CD4-positive, alpha-beta T cell treated with Interleukin-21 for 1 hour (primary cell): ENCODE results near the gene RIMBP2.

Experiments used
- DNase-seq: peaks from one replicate; pipeline ENCODE4 v3.0.0-alpha.2; 2020

The RIMBP2 gene

DNA sequence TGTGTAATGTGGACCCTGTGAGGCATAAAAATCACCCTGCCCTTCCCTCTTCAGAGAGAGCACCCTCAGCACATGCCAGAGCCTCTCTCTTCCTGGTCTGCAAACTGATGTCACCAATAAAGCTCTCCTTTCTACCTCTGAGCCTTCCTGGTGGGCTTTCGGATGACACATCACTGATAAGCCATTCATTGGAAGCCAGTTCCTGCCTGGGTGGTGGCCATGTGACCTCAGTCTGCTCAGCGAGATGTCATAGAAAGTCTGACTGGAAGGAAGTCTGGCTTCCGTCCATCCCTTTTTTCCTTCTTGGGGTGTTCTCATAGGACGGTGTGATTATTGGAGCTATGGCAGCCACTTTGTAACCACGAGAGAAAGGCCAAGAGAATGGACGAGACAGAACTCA is 282.7 kb downstream of the RIMBP2 start:
- DNase-seq = no peak

DNA sequence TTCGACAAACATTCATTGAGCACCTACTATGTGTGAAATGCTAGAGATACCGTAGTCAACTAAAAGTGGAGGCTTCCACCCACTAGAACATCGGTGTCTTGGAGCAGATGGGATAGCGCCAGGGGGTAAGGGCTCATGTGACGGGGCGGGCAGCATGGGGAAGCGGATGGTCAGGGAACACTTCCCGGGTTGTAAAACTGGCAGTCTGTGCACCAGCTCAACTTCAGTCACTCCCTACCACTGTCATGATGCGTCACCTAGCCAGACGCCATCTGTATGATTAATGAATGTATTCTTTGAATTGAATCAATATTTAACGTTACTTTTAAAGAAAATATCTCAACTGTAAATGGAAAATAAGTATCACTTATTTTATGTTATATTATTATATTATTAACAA is 284.9 kb downstream of the RIMBP2 start:
- DNase-seq = no peak

DNA sequence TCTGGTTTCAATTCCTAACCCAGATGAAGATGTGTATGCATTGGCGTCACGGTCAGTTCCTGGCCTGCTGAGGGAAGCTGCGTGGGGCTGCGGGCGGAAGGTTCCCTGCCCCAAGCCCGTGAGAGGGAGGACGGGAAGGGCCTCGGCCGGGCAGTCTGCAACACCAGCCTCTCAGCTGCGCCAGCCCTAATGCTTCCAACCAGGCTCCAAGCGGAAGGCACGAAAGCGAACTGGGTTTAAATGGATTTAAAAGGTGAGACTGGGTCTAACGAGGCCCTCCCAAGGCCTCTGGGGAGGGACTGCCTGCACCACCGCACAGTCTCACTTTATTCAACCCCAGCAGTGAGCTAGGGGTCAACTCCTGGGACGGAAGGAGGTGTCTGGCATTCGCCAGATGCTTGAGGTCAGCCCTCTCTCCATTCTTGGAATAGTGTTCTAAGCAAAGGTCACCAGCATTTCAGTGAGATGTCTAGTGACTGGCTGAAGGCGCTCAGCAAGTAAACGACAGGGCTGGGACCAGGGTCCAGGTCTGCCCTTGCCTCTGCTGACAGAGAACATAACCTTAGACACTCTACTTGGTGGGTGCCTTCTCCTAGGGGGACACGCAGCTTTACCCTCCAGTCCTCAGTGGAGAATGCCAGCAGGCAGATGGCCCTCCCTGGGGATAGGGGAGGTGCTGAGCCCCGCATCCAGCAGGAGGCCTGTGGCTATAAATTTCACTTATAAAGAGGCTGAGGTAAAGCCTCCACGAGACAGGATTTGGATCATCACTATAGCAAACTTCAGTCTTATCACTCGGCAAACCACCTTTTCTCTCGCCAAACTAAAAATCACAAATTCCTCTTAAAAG is 286.2 kb downstream of the RIMBP2 start:
- no peak for DNase-seq

DNA sequence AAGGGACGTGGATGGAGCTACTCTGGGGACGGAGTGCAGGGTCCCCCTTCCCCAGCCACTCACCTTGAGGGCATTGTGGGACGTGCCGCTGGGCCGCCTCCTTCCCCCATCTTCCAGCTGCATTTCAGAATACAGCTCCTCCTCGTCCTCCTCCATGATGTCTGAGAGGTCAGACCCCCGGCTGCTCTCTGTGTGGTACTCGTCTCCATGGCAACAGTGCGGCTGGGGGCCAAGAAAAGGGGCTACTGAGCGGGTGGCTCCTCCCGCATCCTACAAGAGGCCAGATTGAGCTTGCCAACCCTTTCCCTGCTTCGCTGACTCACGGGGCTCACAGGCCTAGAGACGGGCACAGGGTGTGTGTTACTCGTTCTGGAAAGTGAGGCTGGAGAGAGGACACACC is 288.0 kb downstream of the RIMBP2 start:
- no peak for DNase-seq

DNA sequence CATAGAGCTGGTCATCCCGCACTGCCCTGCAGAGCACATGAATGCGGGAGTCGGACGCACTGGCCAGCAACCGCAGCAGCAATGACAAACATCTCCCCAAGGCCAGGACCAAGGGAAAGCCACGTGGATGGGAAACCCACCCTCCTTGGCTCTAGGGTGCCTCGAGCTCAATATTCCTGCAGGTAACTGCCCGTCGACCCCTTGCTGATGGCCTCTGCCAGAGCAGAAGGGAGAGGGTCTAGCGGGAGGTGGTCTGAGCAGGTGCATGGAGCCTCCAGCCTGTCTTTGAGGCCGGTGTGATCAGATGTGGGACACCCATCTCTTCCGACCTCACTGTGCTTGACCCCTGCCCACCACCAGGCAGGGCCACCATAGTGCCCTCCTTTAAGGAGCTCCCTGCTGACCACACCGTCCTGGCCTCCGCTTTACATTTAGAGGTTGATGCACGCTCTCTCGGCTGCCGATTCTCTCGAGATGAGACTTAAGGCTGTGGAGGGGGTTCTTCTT is 288.7 kb downstream of the RIMBP2 start:
- no peak for DNase-seq

DNA sequence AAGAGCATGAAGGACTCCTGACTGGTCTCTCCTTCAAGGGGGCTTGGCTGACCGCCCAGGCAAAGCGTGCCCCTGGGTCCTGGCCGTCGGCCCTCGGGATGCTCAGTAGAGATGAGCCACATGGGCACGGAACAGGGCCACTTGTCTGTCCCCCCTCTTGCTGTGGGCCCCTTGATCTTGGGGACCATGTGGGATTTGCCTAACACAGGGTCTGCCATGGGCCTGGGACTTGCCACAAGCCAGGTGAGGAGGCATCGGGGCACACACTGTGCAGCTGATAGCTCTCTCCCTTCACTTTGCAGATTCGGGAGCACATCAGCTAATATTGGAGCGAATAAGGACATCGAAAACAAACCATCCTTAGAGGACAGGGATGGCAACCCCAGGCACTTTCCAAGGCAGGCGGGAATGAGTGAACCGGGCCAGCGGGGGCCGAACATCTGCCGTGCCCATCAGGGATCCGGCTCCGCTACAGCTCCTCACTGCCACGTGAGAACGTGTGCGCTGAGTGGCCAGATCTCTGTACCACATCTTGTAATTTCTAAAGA is 290.3 kb downstream of the RIMBP2 start:
- no peak for DNase-seq

DNA sequence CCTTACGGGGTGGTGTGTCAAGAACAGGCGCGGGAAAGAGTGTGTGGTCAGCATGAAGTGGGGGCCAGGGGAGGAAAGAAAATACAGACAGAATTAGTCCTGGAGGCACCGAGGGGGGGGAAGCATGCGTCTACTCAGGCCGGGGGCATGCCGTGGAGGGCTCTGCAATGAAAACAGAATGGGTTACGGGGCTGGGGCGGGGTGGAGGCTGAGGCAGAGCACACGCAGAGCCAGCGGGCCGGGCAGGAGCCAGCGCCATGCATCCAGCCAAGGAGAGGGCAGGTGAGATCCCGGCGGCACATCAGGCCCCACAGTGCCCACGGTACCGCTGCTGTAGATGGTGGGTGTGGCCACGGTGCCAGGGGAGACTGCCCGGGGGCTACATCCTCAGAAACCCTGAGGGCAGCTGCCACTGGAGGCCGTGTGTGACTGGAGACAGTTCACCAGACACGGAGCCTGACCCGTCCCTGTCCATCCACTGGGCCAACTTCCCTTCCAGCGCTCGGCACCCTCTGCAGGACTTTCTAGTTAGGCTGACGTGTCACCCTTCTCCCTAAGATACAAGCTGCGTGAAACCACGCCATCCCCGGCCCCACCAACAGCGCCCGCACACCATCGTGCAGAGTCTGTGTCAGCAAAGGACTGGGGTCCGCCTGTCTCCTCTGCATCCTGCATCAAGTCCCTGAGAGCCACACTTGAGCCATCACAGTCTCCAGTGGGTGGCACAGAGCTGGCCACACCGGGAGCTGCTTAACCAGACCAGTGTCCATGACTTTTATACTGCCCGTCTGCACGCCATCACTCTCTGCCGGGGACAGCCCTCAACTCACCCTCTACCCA is 291.0 kb downstream of the RIMBP2 start:
- DNase-seq = no peak

DNA sequence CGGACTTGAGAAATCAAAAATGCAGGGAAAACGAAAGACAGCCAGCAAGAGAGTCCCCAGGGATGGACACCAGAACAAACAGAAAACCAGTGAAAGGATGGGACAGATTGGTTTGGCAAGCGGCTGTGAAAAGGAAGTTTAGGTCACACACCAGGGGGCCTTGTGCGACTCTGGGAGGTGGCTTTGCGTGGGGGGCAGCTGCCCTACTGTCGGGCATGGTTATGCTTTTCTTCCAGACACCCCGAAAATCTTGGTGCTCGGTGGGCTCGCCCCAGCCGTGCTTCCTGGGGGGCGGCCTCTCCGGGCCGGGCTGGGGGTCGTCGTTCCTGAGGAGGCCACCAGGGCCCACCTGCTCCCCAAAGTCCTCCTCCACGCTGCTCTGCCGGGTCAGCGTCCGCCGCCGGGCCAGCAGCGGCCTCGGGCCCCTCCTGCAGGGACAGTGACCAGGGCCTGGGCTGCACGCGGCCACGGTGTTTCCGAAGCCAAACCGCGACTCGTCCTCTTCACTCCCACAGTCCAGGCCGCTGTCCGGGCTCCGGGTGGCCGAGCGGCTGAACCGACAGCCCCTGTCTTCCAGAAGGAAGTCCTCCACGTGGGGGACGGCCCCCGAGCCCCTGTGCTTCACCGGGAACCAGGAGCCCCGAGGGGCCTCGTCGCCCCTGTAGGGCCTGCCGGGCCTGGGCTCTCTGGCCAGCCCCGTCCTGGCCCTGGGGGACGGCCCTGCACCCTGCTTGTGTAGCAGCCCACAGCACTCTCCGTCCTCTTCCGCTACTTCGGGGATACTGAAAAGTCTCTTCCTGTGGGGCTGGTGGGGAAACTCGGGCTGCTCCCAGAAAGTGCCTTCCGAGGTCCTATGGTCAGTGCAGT is 291.9 kb downstream of the RIMBP2 start:
- no peak for DNase-seq

DNA sequence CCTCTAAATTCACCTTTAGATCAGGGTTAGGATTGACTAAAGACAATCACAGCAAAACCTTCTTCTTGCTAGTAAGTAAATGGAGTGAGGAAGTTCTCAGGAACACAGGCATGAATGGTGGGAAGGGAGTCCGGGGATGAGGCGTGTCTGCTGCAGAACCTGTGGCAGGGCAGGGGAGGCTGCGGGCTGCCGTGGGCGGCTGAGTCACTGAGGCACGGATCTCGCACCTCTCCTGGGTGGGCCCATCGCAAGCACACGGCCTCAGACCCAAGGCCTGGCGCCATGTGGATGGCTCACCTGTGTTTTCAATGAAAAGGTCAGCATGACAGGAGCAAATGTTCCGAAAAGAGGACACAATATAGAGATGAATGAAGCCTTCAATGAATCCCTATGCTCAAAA is 293.0 kb downstream of the RIMBP2 start:
- DNase-seq = no peak

DNA sequence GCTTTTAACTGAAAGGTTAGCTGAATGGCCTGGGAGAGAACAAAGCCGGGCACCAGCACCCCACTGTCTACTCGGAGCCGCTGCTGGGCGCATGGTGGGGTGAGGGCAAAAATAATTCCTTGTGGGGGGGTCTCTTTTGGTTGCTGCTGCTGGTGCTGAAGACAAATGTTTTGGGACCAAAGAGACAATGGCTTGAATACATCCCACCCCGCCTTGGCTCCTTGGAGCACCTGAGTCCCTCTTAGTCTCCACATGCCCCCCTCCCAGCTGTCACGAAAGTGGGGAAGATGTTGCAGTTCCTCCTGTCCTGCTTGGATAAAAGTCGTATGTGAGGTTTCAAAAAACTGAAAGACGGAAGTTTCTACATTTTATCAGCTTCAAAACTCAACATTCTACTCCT is 293.4 kb downstream of the RIMBP2 start:
- DNase-seq = no peak

DNA sequence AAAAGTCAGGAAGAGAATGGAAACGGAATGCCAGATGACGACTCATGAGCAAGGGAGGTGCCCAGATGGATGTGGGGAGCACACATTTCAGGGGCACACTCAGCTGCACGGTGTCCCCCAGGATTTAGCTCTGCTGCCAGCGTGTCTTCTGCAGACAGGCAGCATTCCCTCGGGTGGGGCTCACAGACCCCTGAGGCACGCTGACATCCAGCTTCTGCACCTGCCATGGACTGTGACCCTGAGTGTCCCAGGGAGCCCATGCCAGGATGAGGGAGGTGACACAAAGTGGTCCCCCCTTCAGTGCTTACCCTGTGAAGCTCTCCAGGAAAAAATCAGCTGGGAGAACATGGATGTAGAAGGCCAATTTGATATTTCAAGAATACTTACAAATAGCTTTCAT is 294.2 kb downstream of the RIMBP2 start:
- DNase-seq = no peak

DNA sequence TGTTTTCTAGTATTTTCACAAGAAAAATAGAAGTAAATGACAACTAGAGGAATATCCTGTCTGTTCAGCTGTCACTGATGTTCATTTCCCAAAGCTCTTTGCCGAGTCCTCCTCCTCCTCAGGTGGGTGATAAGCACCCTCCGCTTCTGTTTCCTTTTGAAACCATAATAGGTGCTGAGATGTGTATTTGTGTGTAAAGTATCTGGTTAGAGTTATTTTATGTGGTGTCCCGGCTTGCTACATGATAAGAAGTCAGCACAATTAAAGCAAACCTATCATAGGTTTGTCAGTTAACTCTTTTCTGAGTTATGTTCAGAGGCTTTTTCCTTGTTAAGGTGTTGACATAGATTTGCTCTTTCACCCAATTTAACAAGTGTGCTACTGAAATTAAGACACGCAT is 296.0 kb downstream of the RIMBP2 start:
- no peak for DNase-seq

DNA sequence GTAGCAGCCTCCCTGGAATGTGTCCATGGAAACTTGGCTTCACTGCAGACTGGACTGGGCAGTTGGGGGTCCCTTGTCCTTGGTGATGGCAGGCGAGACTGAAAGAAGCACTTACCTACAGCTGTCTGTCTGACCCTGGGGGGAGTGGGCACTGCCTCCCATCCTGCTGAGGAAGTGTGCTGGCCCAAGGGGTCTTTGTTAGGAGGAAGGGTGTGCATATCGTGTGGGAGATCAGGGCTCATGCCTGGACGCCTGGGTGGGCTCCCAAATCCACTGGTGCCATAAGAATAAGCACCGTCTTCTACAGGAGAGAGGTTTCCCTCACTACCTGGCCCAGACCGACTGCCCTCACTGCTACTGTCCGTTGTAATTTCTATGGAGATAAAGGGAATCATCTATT is 297.0 kb downstream of the RIMBP2 start:
- DNase-seq = no peak

DNA sequence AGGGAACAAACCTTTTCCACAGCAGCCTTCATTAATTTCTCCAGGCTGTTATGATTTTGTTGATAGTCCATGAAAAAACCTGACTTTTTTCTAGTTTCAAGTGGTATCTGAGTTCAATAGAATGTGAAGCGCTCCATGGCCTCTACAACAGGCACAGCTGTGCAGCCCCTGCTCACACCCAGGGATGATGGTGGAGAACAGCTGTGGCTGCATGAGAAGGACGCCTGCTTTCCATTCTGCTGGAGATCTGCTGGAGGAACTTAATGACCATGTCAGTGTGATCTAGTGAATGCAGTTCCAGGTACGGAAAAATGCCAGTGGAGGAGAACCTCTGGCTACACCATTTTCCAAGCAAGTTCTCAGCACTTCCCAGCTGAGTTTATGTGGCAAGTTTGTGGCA is 297.8 kb downstream of the RIMBP2 start:
- DNase-seq = no peak

DNA sequence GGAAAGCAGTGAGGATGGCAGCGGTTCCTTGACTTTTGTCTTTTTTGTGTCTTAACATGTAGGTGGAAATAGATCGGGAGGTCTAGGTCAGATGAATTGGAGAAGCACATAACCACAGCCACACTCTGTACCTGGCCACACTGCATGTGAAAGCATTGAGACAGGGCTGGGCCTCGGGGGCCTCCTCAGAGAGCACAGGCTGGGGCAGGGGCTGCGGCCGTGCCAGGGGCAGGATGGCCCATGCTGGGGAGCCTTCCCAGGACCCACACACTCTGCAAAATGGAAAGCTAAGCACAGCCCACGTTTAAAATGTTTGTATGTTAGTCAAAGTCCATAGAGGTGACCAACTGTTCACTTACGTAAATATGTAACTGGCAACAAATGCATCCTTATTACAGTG is 301.7 kb downstream of the RIMBP2 start:
- DNase-seq = no peak

DNA sequence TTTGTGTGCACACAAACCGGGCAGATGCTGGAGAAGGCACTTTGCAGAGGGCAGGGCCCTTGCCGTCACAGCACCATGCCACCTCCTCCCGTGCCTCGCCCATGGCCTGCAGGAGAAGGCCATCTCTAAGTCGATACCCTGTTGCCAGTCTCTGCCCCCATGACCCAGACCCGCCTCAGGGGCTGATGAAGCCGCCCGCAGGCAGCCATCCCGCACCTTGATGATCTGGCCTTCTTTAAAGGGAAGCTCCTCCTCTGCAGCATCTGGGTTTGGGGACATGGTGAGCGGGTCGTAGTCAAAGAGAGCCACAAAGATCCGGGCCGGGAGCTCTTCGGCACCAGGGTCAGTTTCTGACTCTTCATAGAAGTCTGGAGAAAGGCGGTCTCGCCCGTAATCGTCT is 302.2 kb downstream of the RIMBP2 start:
- DNase-seq = no peak

DNA sequence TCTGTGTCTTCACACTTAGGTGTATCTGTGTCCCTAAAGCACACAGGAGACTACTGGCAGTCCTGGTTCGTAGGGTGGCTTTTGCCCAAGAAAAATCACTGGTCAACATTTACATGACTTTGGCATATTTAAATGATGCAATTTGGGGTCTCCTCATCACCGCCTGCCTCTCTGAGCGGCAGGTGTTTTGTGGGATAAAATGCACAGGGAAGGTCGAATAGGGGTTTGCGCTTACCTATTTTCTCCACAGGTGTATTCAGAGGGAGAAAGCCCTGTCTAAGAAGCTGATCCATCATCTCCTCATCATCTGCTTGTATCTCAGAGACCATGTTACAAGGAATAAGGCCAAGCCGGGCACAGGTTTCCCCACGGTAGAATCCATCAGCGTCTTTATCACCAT is 303.7 kb downstream of the RIMBP2 start:
- no peak for DNase-seq

DNA sequence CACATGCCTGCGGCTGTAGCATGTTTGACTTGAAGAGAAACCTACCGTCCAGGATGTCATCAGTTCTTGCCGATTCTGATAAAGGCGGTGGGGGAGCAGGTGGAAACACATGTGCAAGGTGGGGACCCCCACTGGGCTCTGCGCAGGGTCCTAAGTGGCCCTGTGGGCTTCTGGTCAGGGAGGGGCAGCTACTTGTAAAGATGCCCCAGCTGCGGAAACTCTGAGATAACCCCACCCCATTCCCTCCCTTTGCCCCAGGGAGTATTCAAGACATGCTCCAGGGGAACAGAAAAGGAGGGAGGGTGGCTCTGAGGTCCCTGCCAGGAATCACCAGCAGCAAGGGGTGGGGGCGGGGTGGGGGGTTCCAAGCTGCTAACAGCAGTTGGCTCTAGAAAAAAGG is 310.8 kb downstream of the RIMBP2 start:
- no peak for DNase-seq

DNA sequence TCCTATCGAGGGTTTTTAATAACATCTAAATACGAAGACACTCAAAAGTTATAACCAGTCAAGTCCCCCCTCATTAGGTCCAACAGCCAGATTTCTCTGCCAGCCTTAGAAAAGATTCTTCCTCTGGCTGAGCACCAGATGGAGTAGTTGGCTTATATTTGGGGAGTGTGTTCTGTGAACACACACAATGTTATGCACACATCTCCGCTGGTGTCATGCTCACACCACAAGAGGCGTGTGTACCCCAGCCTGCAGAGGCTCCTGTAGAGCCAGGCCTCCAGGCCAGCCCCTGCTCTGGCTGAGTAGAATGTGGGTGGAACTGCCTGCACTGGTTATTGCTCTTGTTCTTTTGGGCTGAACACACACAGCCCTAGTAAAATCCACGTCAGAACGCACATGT is 314.4 kb downstream of the RIMBP2 start:
- DNase-seq = no peak

DNA sequence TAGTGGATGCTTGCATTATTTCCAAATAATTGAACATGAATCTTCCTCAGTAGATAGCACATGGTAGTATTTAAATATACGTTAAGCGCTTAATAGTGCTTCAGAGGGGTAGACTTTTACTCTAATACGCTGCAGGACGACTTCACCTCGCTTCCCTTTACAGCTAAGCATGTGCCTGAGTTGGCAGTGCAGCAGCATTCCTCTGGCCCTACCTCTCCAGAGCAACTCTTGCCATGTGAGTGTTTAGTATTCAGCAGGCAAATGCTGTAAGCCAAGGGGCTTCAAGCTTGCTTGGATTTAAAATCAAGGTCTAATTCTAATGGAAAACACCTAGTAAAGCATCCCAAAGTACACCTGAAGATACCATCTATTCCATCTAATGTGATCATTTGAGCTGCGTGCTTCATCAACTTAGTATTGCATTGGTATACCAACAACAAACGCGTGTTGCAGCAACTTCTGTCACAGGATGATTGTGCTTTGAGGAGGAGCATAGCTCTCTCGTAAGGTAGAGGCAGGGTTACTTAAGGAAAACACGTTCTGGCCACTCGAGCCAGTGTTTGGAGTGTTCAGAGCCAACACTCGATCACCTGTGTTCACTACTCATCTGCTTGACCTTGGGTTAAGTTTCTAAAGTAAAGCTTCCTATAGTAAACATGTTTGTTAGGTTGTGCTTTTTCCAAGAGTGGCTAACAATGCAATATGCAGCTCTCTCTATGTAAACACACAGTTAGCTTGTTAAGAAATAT is 317.8 kb downstream of the RIMBP2 start:
- no peak for DNase-seq

DNA sequence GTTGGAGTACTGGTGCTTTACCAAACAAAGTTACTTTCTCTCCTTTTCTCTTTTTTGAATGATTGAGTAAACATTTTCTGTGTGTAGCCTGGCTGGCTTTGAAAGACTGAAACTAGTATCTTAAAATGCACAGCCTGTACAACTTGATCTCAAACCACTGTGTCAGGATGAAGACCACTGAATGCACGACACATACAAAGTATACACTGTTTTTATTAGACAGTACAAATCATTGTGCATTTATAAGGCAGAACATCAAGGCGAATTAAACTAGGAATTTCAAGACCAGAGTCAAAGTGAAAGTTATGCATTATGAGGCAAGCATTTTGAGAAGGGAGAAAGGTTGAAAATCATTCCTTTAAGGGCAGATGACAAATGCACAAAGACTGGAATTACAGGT is 319.4 kb downstream of the RIMBP2 start:
- no peak for DNase-seq

DNA sequence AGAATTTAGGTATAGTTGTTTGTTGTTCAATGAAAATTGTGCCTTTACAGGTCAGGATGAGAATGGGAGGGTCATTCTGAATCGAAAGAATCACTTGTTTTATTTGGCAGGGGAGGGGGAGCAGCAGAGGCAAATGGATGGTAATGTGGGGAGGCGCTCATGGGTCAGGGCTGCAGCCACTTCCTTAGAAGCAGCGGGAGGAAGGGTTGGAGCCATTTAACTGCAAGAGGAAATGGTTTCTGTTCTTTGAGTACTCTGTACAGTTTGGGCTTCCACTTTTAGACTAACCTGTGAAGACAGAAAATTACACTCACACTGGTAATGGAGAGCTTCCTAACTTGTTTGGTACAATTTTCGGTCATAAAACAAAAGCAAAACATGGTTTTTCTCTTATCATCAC is 321.2 kb downstream of the RIMBP2 start:
- DNase-seq = no peak
